Left ventricle myocardium inferior (tissue), 1 donor: ENCODE data around the gene MBLAC2. TPM values are rescaled to one million over a fixed set of nuclear protein-coding genes. Genes with fewer than 3 reads are reported as not detected.

Experiments
- DNase-seq: peaks from one replicate; pipeline ENCODE4 v3.0.0-alpha.2; 2020
- H3K27ac ChIP-seq: fragments of 200-600 bp; replicated peaks from 2 replicates; pipeline ENCODE4 v1.8.0; 2021
- H3K27me3 ChIP-seq: fragments of 200-600 bp; 2 replicates; pipeline ENCODE4 v1.8.0; 2021; ENCODE audit warnings: low read depth
- H3K36me3 ChIP-seq: fragments of 200-600 bp; 2 replicates; pipeline ENCODE4 v1.8.0; 2021
- H3K4me1 ChIP-seq: fragments of 200-600 bp; 2 replicates; pipeline ENCODE4 v1.8.0; 2021
- H3K4me3 ChIP-seq: fragments of 200-600 bp; 2 replicates; pipeline ENCODE4 v1.8.0; 2021; ENCODE audit warnings: mild to moderate bottlenecking, moderate library complexity
- H3K9me3 ChIP-seq: fragments of 200-600 bp; replicated peaks from 2 replicates; pipeline ENCODE4 v1.8.0; 2021
- intact Hi-C: fragments of 100-400 bp; cut with micrococcal nuclease; formaldehyde crosslinking; loops from one replicate; pipeline ENCODE4 v1.11.0; 2022
- total RNA-seq: library from RNA; stranded (reverse); fragmentation: NEBNext Ultra II Directional; extraction: Animal tissue kit (Norgen Biotek cat#: 25700); gene quantifications from one replicate; pipeline ENCODE4 v1.2.1, GENCODE V29; 2021
- TF ChIP-seq, protein P1 (sequence below): fragments of 200-600 bp; IDR thresholded peaks from 2 replicates; pipeline ENCODE4 v1.8.0; 2021; ENCODE audit warnings: antibody characterized with exemption, mild to moderate bottlenecking, borderline replicate concordance
- donor health status: DM: no; HTN: yes; CAD: no; lungs with severe emphysema.

MBLAC2 gene
- total RNA-seq, 1 donor from 2014 or later = 3.6 TPM

DNA sequence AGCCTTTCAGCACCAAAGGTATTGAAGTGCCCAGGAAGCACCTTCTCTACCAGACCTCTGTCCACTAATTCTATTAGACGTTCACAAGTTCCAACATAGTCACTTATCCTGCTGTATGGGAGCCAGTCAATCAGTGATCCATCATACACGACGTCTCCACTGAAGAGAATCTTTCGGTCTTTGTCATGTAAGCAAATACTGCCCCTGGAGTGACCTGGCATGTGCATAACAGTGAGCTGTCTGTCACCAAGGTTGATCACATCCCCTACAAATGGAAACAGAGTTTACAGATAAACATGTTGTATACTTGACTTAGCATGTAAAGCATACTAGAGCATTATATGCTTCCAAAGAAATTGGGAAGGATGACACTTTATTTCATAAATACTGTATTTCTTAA, 13.3 kb downstream of the MBLAC2 start:
- intact Hi-C loops = no loop called here
- Histone ChIP-seq H3K9me3 (no peaks in the 10 kb centered on the region), H3K27ac (no peak overlapping the region), H3K27me3 (no peaks in the 10 kb centered on the region), H3K4me1 (no peaks in the 10 kb centered on the region), H3K4me3 (no peak overlapping the region), H3K36me3 (peaks cover 7% of the 10 kb centered on the region)
- TF ChIP-seq, protein P1, sequence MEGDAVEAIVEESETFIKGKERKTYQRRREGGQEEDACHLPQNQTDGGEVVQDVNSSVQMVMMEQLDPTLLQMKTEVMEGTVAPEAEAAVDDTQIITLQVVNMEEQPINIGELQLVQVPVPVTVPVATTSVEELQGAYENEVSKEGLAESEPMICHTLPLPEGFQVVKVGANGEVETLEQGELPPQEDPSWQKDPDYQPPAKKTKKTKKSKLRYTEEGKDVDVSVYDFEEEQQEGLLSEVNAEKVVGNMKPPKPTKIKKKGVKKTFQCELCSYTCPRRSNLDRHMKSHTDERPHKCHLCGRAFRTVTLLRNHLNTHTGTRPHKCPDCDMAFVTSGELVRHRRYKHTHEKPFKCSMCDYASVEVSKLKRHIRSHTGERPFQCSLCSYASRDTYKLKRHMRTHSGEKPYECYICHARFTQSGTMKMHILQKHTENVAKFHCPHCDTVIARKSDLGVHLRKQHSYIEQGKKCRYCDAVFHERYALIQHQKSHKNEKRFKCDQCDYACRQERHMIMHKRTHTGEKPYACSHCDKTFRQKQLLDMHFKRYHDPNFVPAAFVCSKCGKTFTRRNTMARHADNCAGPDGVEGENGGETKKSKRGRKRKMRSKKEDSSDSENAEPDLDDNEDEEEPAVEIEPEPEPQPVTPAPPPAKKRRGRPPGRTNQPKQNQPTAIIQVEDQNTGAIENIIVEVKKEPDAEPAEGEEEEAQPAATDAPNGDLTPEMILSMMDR = no peak
- no peak for DNase-seq

DNA sequence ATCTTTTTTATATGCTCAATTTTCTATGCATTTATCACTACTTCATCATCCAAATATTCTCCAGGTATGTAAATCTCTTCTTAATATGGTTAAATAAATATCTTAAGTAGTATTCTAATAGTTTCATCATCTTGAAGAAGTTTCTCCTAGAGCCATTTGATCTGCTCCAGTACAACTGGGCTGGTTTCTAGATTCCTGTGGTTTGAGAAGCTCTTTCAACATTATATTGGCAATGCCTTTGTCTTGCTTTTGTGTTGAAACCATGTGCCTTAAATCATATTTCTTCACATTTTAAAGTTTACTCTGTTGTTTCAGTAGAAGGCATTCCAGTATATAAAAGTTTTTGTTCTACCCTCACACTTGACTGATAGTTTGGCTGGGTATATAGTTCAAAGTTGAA, 27.6 kb downstream of the MBLAC2 start:
- Histone ChIP-seq H3K9me3 (no peaks in the 10 kb centered on the region), H3K27ac (no peak overlapping the region), H3K4me3 (no peak overlapping the region), H3K27me3 (no peaks in the 10 kb centered on the region), H3K4me1 (no peaks in the 10 kb centered on the region), H3K36me3 (no peaks in the 10 kb centered on the region)
- intact Hi-C loops = no loop called here
- TF ChIP-seq, protein P1 = no peak
- no peak for DNase-seq

DNA sequence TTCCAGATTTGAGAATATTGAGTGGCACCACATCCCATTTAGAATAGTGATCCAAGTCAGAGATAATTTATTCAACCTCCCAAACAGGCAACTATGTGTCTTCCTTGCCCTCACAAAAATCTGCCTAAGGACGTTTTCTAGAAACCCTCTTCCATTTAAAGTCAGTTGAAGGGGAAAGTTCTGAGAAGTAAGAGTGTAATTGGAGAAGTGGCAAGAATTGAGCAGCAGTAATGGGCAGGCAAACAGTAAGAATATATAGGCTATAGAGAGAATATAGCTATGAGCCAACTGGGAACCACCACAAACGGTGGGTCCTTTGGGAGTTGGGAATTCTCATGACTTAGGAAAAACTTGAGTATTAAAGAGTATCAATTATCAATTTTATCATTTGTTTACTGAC, 33.9 kb downstream of the MBLAC2 start:
- H3K36me3 ChIP-seq = no peaks in the 10 kb centered on the region
- H3K27me3 ChIP-seq = no peaks in the 10 kb centered on the region
- no peak for DNase-seq
- peaks cover 11% of the 10 kb centered on the region for H3K4me1 ChIP-seq
- no peak overlapping the region for H3K4me3 ChIP-seq
- H3K9me3 ChIP-seq = no peaks in the 10 kb centered on the region
- TF ChIP-seq, protein P1 = no peak
- intact Hi-C loops = no loop called here
- H3K27ac ChIP-seq = no peak overlapping the region

DNA sequence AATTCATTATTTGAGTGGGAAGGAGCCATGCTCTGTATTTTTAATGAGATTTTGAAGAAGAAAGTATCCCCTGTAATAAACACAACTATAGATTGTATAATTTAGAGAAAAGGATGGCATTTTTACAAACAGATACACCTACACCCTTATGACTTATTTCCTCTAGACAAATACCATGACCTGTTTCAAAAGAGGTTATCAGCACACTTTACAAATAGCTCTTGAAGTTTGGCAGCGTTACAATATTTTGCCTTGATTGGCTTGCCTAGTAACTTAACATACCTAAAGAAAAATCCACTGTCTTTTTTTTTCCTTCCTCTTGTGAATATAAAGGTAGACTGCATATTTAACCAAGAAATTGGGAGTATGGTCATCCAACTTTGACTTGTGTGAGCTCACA, 36.5 kb downstream of the MBLAC2 start:
- no peak for DNase-seq
- H3K36me3 ChIP-seq = no peaks in the 10 kb centered on the region
- H3K4me3 ChIP-seq = no peak overlapping the region
- H3K27me3 ChIP-seq = no peaks in the 10 kb centered on the region
- intact Hi-C loops = loop anchor here (10.0 kb wide), 2 partner anchors 97 to 347 kb away; no protein-coding TSS in a partner anchor
- no peaks in the 10 kb centered on the region for H3K9me3 ChIP-seq
- H3K4me1 ChIP-seq = peaks cover 11% of the 10 kb centered on the region
- TF ChIP-seq, protein P1 = no peak
- no peak overlapping the region for H3K27ac ChIP-seq

DNA sequence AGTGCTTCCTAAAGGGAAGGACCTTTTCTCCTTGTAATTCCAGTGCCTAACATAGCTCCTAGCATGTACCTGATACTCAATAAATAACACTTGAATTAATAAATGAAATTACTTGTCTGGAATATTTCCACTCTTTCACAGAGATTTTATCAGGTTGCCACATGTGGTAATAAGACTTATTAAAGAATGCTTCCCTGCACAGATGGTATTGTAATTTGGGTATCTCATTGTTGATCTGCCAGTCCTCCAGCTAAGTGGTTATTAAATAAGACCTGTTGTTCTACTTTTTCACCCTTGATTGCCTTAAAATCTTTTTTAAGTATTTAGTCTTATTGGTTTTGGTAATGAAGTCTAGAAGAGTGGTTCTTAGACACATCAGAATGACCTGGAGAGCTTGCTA, 36.9 kb downstream of the MBLAC2 start:
- TF ChIP-seq, protein P1 = no peak
- no peaks in the 10 kb centered on the region for H3K27me3 ChIP-seq
- H3K36me3 ChIP-seq = no peaks in the 10 kb centered on the region
- H3K4me1 ChIP-seq = peaks cover 11% of the 10 kb centered on the region
- intact Hi-C loops = loop anchor here (10.0 kb wide), 2 partner anchors 97 to 347 kb away; no protein-coding TSS in a partner anchor
- no peak overlapping the region for H3K27ac ChIP-seq
- no peak overlapping the region for H3K4me3 ChIP-seq
- DNase-seq = no peak
- no peaks in the 10 kb centered on the region for H3K9me3 ChIP-seq
